ENCODE data around the gene F2RL1.
"Not testable (repeated sequence)": the region's sequence is repeated elsewhere in the genome, so short reads cannot be mapped to it uniquely, and the experiment has no call there.

F2RL1 gene

GRCh38 chr5:76818844-76819831 is at the start of gene F2RL1:
F2RL1 (plus strand) TSS chr5:76819030; CDS start chr5:76819183, 153 bp downstream.
- peak in 1 of 2 donors; percentile 25 for DNase-seq (ENCODE audit: low read depth in 2 of 2)

GRCh38 chr5:76771041-76771440 is 47.8 kb upstream of the F2RL1 start:
- DNase-seq (ENCODE audit: low read depth in 2 of 2), result not testable (repeated sequence)

DNA sequence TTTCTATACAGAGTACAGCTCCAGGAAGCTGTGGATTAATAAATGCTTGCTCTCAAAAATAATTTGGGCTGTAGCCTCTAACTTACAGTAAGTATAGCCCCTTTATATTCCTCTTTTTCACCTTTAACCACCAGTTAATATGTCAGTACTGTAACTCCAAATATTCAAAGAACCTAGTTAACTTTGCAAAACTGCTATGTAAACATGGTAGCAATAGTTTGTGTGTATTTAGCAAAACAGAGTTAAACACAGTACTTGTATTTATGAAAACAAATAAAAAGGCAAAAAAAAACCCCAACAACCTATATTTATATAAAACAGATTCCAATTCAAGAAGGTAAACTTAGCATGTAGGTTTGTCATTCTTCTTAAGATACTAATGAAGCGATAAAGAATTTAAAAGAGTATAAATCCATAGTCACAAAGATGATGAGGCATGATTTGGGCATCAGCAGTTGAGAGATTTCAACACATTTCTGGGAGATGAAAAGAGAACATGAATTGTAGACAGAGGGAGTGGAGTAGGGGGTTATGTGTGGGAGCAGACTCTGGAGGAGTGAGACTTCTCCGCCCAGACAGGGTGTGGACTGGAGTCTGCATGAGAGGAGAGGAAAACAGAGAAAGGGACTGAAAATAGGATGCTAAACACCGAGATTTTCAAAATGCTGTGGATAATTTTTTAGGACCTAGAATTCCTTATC is 47.0 kb upstream of the F2RL1 start:
- no peak for DNase-seq (ENCODE audit: low read depth in 2 of 2)

GRCh38 chr5:76775921-76776320 is 42.9 kb upstream of the F2RL1 start:
- no peak for DNase-seq (ENCODE audit: low read depth in 2 of 2)

DNA sequence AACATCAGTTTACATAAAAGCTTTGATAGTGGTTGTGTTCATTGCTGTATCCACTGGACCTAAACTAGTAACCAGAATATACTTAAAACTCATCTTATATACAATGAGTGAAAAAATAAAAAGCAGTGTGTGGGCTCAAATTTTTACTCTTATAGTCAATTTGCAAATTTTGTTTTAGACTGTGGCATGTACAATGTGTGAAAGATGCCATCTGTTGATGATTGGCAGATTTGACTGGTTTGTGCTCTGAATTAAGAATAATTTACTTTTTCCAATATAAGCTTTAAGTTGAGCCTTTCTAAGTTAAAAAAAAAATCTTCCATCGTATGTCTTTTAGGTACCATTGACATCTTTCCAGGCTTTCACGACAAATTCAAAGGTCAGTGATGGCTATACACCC is 42.4 kb upstream of the F2RL1 start:
- no peak for DNase-seq (ENCODE audit: low read depth in 2 of 2)

DNA sequence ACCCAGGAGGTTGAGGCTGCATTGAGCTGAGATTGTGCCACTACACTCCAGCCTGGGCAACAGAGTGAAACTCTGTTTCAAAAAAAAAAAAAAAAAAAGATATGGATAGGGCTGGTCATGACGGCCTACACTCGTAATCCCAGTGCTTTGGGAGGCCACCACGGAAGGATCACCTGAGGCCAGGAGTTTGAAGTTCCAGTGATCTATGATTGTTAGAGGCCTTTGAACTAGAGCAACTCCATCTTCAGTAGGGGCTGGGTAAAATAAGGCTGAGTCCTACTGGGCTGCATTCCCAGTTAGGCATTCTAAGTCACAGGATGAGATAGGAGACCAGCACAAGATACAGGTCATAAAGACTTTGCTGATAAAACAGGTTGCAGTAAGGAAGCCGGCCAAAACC is 38.2 kb upstream of the F2RL1 start:
- DNase-seq (ENCODE audit: low read depth in 2 of 2), result not testable (repeated sequence)

DNA sequence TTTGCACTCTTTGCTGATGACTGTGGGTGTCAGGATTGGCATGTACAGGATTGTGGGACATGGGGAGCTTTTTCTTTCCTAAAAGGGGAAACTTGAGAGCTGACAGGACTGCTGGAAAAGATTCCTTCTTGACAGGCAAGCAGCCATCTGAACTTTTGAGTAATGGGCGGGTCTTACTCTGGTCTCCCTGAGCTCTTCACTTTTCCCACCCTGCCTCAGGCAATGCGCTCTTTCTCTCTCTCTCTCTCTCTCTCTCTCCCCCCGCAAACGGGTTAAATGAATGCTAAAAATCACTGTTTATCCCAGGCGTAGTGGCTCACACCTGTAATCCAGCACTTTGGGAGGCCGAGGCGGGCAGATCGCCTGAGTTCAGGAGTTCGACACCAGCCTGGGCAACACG is 37.1 kb upstream of the F2RL1 start:
- DNase-seq (ENCODE audit: low read depth in 2 of 2), result no peak

DNA sequence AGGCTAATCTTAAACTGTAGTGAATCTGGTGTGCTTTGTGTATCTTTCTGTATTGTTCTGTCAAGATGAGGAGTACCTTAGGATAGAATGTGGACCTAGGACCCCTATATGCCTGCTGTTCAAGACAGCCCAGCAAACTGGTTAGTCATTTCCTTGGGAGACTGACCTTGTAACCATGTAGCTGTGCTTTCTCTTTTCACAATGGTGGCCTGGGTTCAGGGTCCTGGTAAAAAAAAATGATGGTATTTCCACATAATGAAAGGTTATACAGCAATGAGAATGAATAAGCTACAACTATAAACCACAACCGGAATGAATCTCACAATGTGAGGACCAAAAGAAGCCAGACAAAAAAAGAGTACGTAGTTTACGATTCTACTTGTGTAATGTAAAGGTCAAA is 36.4 kb upstream of the F2RL1 start:
- no peak for DNase-seq (ENCODE audit: low read depth in 2 of 2)

GRCh38 chr5:76787237-76787636 is 31.6 kb upstream of the F2RL1 start:
- no peak for DNase-seq (ENCODE audit: low read depth in 2 of 2)

GRCh38 chr5:76788362-76788761 is 30.5 kb upstream of the F2RL1 start:
- DNase-seq (ENCODE audit: low read depth in 2 of 2), result no peak

- DNase-seq (ENCODE audit: low read depth in 2 of 2), result not testable (repeated sequence)
Observed at GRCh38 chr5:76789275-76789674, 29.6 kb upstream of the F2RL1 start.

GRCh38 chr5:76789991-76790581 is 28.7 kb upstream of the F2RL1 start:
- no peak for DNase-seq (ENCODE audit: low read depth in 2 of 2)

DNA sequence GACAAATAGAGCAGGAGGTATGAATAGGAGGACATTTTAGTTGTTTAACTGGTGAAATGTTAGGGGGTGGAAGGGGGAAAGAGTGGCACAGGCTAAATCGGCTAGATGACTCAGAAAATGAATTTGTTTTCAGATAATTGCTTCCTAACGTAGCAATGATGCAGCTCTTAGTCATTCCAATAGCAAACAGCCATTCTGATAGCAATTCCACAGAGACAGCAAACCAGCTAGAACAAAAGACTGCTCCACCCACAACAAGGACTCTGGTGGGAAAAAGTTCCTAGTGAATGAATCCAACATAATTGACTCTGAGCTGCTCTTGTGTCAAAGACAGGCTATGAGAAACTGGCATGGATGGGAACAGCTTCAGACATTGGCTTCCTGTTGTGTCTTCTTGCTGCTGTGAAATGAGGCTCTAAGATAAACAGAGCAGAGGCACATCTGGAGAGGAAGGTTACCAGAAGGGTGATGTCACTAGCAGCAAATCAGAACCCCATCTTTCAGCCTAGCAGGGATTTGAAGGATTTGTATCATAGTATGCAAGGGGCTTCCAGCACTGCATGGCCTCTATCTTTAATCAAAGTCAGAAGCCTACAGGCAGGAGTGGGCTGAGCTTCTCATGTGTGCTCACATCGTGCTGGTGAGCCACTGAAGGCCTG is 28.1 kb upstream of the F2RL1 start:
- no peak for DNase-seq (ENCODE audit: low read depth in 2 of 2)

- no peak for DNase-seq (ENCODE audit: low read depth in 2 of 2)
Observed at GRCh38 chr5:76791461-76791860, 27.4 kb upstream of the F2RL1 start.

- no peak for DNase-seq (ENCODE audit: low read depth in 2 of 2)
Observed at GRCh38 chr5:76794871-76795270, 24.0 kb upstream of the F2RL1 start.

GRCh38 chr5:76799588-76799987 is 19.2 kb upstream of the F2RL1 start:
- no peak for DNase-seq (ENCODE audit: low read depth in 2 of 2)

DNA sequence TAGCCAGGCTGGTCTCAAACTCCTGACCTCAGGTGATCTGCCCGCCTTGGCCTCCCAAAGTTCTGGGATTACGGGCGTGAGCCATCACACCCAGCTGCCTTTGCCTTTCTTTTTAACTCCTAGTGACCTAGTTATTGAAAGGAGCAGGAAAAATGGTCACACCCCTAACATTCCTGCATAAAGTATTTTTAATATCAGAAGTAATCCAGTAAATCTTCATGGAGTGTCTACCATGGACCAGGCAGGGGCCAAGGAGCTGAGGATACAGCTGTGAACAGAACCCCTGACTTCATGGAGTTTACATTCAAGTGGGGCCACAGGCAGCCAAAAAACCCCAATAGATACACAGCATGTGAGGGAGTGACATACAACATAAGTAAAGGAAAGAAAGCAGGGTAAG is 18.3 kb upstream of the F2RL1 start:
- DNase-seq (ENCODE audit: low read depth in 2 of 2), result no peak

GRCh38 chr5:76801159-76801802 is 17.5 kb upstream of the F2RL1 start:
- no peak for DNase-seq (ENCODE audit: low read depth in 2 of 2)

DNA sequence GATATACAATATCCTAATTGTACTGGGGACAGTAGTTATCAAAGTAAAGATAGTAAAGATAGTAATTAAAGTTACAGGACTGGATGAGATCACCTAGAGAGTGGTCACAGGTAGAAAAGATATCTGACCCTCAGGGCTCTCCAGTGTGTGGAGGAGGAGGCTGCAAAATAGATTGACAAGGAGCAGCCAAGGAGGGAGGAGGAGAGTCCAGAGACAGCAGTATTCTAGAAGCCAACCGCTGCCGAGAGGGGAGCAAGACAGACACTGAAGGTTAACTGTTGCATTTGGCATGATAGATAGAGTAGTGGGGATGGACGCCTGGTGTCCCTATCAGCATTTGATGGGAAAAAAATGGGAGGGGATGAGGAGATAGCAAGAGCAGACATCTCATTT is 17.0 kb upstream of the F2RL1 start:
- DNase-seq (ENCODE audit: low read depth in 2 of 2), result no peak

GRCh38 chr5:76804266-76804665 is 14.6 kb upstream of the F2RL1 start:
- DNase-seq (ENCODE audit: low read depth in 2 of 2), result no peak

- DNase-seq (ENCODE audit: low read depth in 2 of 2), result no peak
Observed at GRCh38 chr5:76805821-76806505, 12.9 kb upstream of the F2RL1 start.
